ENCODE measurements around the gene OSMR. TPM values are rescaled to one million over a fixed set of nuclear protein-coding genes. Genes with fewer than 3 reads are reported as not detected.
A peak's percentile ranks its signal among the peaks of the same experiment; 100 is the strongest.

The OSMR gene
- polyA plus RNA-seq, 4 donors, result 0.22 to 9.2 (median 1.7) TPM

GRCh38 chr5:38871790-38872551 lies 26.2 kb downstream of the OSMR start:
- DNase-seq, result no peak
- H3K9me3 ChIP-seq (ENCODE audit: control insufficient read depth in 2 of 2, insufficient read depth in 1 of 2, low read depth in 1 of 2, low read length in 1 of 2), result no peaks in the 10 kb centered on the region
- H3K36me3 ChIP-seq (ENCODE audit: control insufficient read depth in 3 of 3, insufficient read depth in 2 of 3, low read depth in 1 of 3, low read length in 3 of 3), result peaks cover 0 to 2% (median 0%) of the 10 kb centered on the region in 3 donors
- H3K4me3 ChIP-seq (ENCODE audit: low read depth in 1 of 3, low read length in 3 of 3), result no peak overlapping the region
- H3K27me3 ChIP-seq (ENCODE audit: control insufficient read depth in 3 of 3, insufficient read depth in 3 of 3, low read length in 3 of 3), result no peaks in the 10 kb centered on the region
- 52 to 64% (median 54%) methylated on average over 5 of the region's 5 CpGs for WGBS, 3 donors
- H3K4me1 ChIP-seq (ENCODE audit: control insufficient read depth in 3 of 3, insufficient read depth in 2 of 3, low read depth in 1 of 3, low read length in 2 of 3), result no peaks in the 10 kb centered on the region
- H3K27ac ChIP-seq (ENCODE audit: low read depth in 1 of 3, low read length in 2 of 3), result peak overlapping the region in 1 of 3 donors; percentile 44
- no peak for FAIRE-seq

- H3K9me3 ChIP-seq (ENCODE audit: control insufficient read depth in 2 of 2, insufficient read depth in 1 of 2, low read depth in 1 of 2, low read length in 1 of 2), result no peaks in the 10 kb centered on the region
- no peak for DNase-seq
- peaks cover 0 to 3% (median under 1%) of the 10 kb centered on the region in 3 donors for H3K36me3 ChIP-seq (ENCODE audit: control insufficient read depth in 3 of 3, insufficient read depth in 2 of 3, low read depth in 1 of 3, low read length in 3 of 3)
- no peaks in the 10 kb centered on the region for H3K4me1 ChIP-seq (ENCODE audit: control insufficient read depth in 3 of 3, insufficient read depth in 2 of 3, low read depth in 1 of 3, low read length in 2 of 3)
- 88 to 97% (median 88%) methylated on average over 1 of the region's 1 CpG for WGBS, 3 donors
- peaks cover 0 to 1% (median 0%) of the 10 kb centered on the region in 3 donors for H3K27me3 ChIP-seq (ENCODE audit: control insufficient read depth in 3 of 3, insufficient read depth in 3 of 3, low read length in 3 of 3)
- no peak overlapping the region for H3K27ac ChIP-seq (ENCODE audit: low read depth in 1 of 3, low read length in 2 of 3)
- no peak for FAIRE-seq
- no peak overlapping the region for H3K4me3 ChIP-seq (ENCODE audit: low read depth in 1 of 3, low read length in 3 of 3)
These were observed 27.0 kb downstream of the OSMR start for GRCh38 chr5:38872826-38873225.

GRCh38 chr5:38874948-38875456 lies 29.2 kb downstream of the OSMR start:
- Histone ChIP-seq H3K27me3 (ENCODE audit: control insufficient read depth in 3 of 3, insufficient read depth in 3 of 3, low read length in 3 of 3) (peaks cover 0 to 4% (median 0%) of the 10 kb centered on the region in 3 donors), H3K9me3 (ENCODE audit: control insufficient read depth in 2 of 2, insufficient read depth in 1 of 2, low read depth in 1 of 2, low read length in 1 of 2) (no peaks in the 10 kb centered on the region), H3K4me3 (ENCODE audit: low read depth in 1 of 3, low read length in 3 of 3) (no peak overlapping the region), H3K4me1 (ENCODE audit: control insufficient read depth in 3 of 3, insufficient read depth in 2 of 3, low read depth in 1 of 3, low read length in 2 of 3) (no peaks in the 10 kb centered on the region), H3K36me3 (ENCODE audit: control insufficient read depth in 3 of 3, insufficient read depth in 2 of 3, low read depth in 1 of 3, low read length in 3 of 3) (peaks cover 0 to 4% (median 3%) of the 10 kb centered on the region in 3 donors), H3K27ac (ENCODE audit: low read depth in 1 of 3, low read length in 2 of 3) (no peak overlapping the region)
- FAIRE-seq, result no peak
- DNase-seq, result no peak
- WGBS, 3 donors, result 49 to 76% (median 56%) methylated on average over 5 of the region's 5 CpGs

GRCh38 chr5:38878391-38879077 lies 32.7 kb downstream of the OSMR start:
- 84 to 90% (median 90%) methylated on average over 5 of the region's 5 CpGs for WGBS, 3 donors
- no peak for FAIRE-seq

GRCh38 chr5:38879078-38879460 lies 33.3 kb downstream of the OSMR start:
- no peaks in the 10 kb centered on the region for H3K4me1 ChIP-seq (ENCODE audit: control insufficient read depth in 3 of 3, insufficient read depth in 2 of 3, low read depth in 1 of 3, low read length in 2 of 3)
- H3K27me3 ChIP-seq (ENCODE audit: control insufficient read depth in 3 of 3, insufficient read depth in 3 of 3, low read length in 3 of 3), result peaks cover 0 to 4% (median 0%) of the 10 kb centered on the region in 3 donors
- no peak overlapping the region for H3K4me3 ChIP-seq (ENCODE audit: low read depth in 1 of 3, low read length in 3 of 3)
- no peak overlapping the region for H3K27ac ChIP-seq (ENCODE audit: low read depth in 1 of 3, low read length in 2 of 3)
- DNase-seq, result no peak
- WGBS, 3 donors, result 83 to 90% (median 90%) methylated on average over 7 of the region's 7 CpGs
- no peaks in the 10 kb centered on the region for H3K9me3 ChIP-seq (ENCODE audit: control insufficient read depth in 2 of 2, insufficient read depth in 1 of 2, low read depth in 1 of 2, low read length in 1 of 2)
- peaks cover 0 to 4% (median 3%) of the 10 kb centered on the region in 3 donors for H3K36me3 ChIP-seq (ENCODE audit: control insufficient read depth in 3 of 3, insufficient read depth in 2 of 3, low read depth in 1 of 3, low read length in 3 of 3)
- FAIRE-seq, result no peak

More at GRCh38 chr5:38878391-38879077, 32.7 kb downstream of the OSMR start:
- H3K36me3 ChIP-seq (ENCODE audit: control insufficient read depth in 3 of 3, insufficient read depth in 2 of 3, low read depth in 1 of 3, low read length in 3 of 3), result peaks cover 0 to 4% (median 3%) of the 10 kb centered on the region in 3 donors
- no peaks in the 10 kb centered on the region for H3K9me3 ChIP-seq (ENCODE audit: control insufficient read depth in 2 of 2, insufficient read depth in 1 of 2, low read depth in 1 of 2, low read length in 1 of 2)
- peaks cover 0 to 4% (median 0%) of the 10 kb centered on the region in 3 donors for H3K27me3 ChIP-seq (ENCODE audit: control insufficient read depth in 3 of 3, insufficient read depth in 3 of 3, low read length in 3 of 3)
- no peak for DNase-seq
- H3K27ac ChIP-seq (ENCODE audit: low read depth in 1 of 3, low read length in 2 of 3), result no peak overlapping the region
- H3K4me1 ChIP-seq (ENCODE audit: control insufficient read depth in 3 of 3, insufficient read depth in 2 of 3, low read depth in 1 of 3, low read length in 2 of 3), result no peaks in the 10 kb centered on the region
- no peak overlapping the region for H3K4me3 ChIP-seq (ENCODE audit: low read depth in 1 of 3, low read length in 3 of 3)

GRCh38 chr5:38883842-38884241 lies 38.0 kb downstream of the OSMR start:
- no peaks in the 10 kb centered on the region for H3K4me1 ChIP-seq (ENCODE audit: control insufficient read depth in 3 of 3, insufficient read depth in 2 of 3, low read depth in 1 of 3, low read length in 2 of 3)
- no peak for FAIRE-seq
- 63 to 69% (median 65%) methylated on average over 3 of the region's 3 CpGs for WGBS, 3 donors

GRCh38 chr5:38885208-38885607 lies 39.4 kb downstream of the OSMR start:
- no peaks in the 10 kb centered on the region for H3K4me1 ChIP-seq (ENCODE audit: control insufficient read depth in 3 of 3, insufficient read depth in 2 of 3, low read depth in 1 of 3, low read length in 2 of 3)
- H3K4me3 ChIP-seq (ENCODE audit: low read depth in 1 of 3, low read length in 3 of 3), result no peak overlapping the region
- no peak for FAIRE-seq
- H3K27me3 ChIP-seq (ENCODE audit: control insufficient read depth in 3 of 3, insufficient read depth in 3 of 3, low read length in 3 of 3), result no peaks in the 10 kb centered on the region
- no peak for DNase-seq
- WGBS, 3 donors, result 84 to 88% (median 85%) methylated on average over 3 of the region's 3 CpGs
- H3K9me3 ChIP-seq (ENCODE audit: control insufficient read depth in 2 of 2, insufficient read depth in 1 of 2, low read depth in 1 of 2, low read length in 1 of 2), result no peaks in the 10 kb centered on the region
- H3K36me3 ChIP-seq (ENCODE audit: control insufficient read depth in 3 of 3, insufficient read depth in 2 of 3, low read depth in 1 of 3, low read length in 3 of 3), result peaks cover 0 to 2% (median 0%) of the 10 kb centered on the region in 3 donors
- no peak overlapping the region for H3K27ac ChIP-seq (ENCODE audit: low read depth in 1 of 3, low read length in 2 of 3)

More at GRCh38 chr5:38883842-38884241, 38.0 kb downstream of the OSMR start:
- Histone ChIP-seq H3K27ac (ENCODE audit: low read depth in 1 of 3, low read length in 2 of 3) (no peak overlapping the region), H3K27me3 (ENCODE audit: control insufficient read depth in 3 of 3, insufficient read depth in 3 of 3, low read length in 3 of 3) (no peaks in the 10 kb centered on the region), H3K9me3 (ENCODE audit: control insufficient read depth in 2 of 2, insufficient read depth in 1 of 2, low read depth in 1 of 2, low read length in 1 of 2) (no peaks in the 10 kb centered on the region), H3K4me3 (ENCODE audit: low read depth in 1 of 3, low read length in 3 of 3) (no peak overlapping the region), H3K36me3 (ENCODE audit: control insufficient read depth in 3 of 3, insufficient read depth in 2 of 3, low read depth in 1 of 3, low read length in 3 of 3) (peaks cover 0 to 2% (median 0%) of the 10 kb centered on the region in 3 donors)
- no peak for DNase-seq

GRCh38 chr5:38888041-38888440 lies 42.2 kb downstream of the OSMR start:
- H3K27ac ChIP-seq (ENCODE audit: low read depth in 1 of 3, low read length in 2 of 3), result no peak overlapping the region
- H3K36me3 ChIP-seq (ENCODE audit: control insufficient read depth in 3 of 3, insufficient read depth in 2 of 3, low read depth in 1 of 3, low read length in 3 of 3), result peaks cover 0 to 2% (median 0%) of the 10 kb centered on the region in 3 donors
- no peak overlapping the region for H3K4me3 ChIP-seq (ENCODE audit: low read depth in 1 of 3, low read length in 3 of 3)
- no peaks in the 10 kb centered on the region for H3K4me1 ChIP-seq (ENCODE audit: control insufficient read depth in 3 of 3, insufficient read depth in 2 of 3, low read depth in 1 of 3, low read length in 2 of 3)
- DNase-seq (no peak), FAIRE-seq (no peak)
- H3K27me3 ChIP-seq (ENCODE audit: control insufficient read depth in 3 of 3, insufficient read depth in 3 of 3, low read length in 3 of 3), result no peaks in the 10 kb centered on the region
- H3K9me3 ChIP-seq (ENCODE audit: control insufficient read depth in 2 of 2, insufficient read depth in 1 of 2, low read depth in 1 of 2, low read length in 1 of 2), result peaks cover 0 to 4% of the 10 kb centered on the region in 2 donors
- WGBS, 3 donors, result 60 to 67% (median 62%) methylated on average over 8 of the region's 8 CpGs

Data from small intestine (tissue), 7 donors.